ENCODE measurements around the gene CERS3.
"Not testable (repeated sequence)": the region's sequence is repeated elsewhere in the genome, so short reads cannot be mapped to it uniquely, and the experiment has no call there.

Gene CERS3

GRCh38 chr15:100464888-100465287 lies 63.9 kb downstream of the CERS3 start:
- DNase-seq (ENCODE audit: low spot score), result no peak

GRCh38 chr15:100464256-100464655 lies 64.5 kb downstream of the CERS3 start:
- no peak for DNase-seq (ENCODE audit: low spot score)

GRCh38 chr15:100463515-100463914 lies 65.2 kb downstream of the CERS3 start:
- DNase-seq (ENCODE audit: low spot score), result no peak

- no peak for DNase-seq (ENCODE audit: low spot score)
Measured at GRCh38 chr15:100461049-100461448, 67.7 kb downstream of the CERS3 start.

- DNase-seq (ENCODE audit: low spot score), result no peak
Measured at GRCh38 chr15:100457201-100457600, 71.5 kb downstream of the CERS3 start.

GRCh38 chr15:100454148-100454547 lies 74.6 kb downstream of the CERS3 start:
- no peak for DNase-seq (ENCODE audit: low spot score)

- no peak for DNase-seq (ENCODE audit: low spot score)
Measured at GRCh38 chr15:100448481-100448880, 80.3 kb downstream of the CERS3 start.

- not testable (repeated sequence) for DNase-seq (ENCODE audit: low spot score)
Measured at GRCh38 chr15:100441063-100441462, 87.7 kb downstream of the CERS3 start.

GRCh38 chr15:100439514-100439913 lies 89.2 kb downstream of the CERS3 start:
- no peak for DNase-seq (ENCODE audit: low spot score)

- no peak for DNase-seq (ENCODE audit: low spot score)
Measured at GRCh38 chr15:100438570-100438969, 90.2 kb downstream of the CERS3 start.

GRCh38 chr15:100437261-100437660 lies 91.5 kb downstream of the CERS3 start:
- DNase-seq (ENCODE audit: low spot score), result no peak

GRCh38 chr15:100434561-100434960 lies 94.2 kb downstream of the CERS3 start:
- no peak for DNase-seq (ENCODE audit: low spot score)

- DNase-seq (ENCODE audit: low spot score), result no peak
Measured at GRCh38 chr15:100434038-100434437, 94.7 kb downstream of the CERS3 start.

GRCh38 chr15:100433304-100433703 lies 95.4 kb downstream of the CERS3 start:
- no peak for DNase-seq (ENCODE audit: low spot score)

- DNase-seq (ENCODE audit: low spot score), result no peak
Measured at GRCh38 chr15:100430411-100430810, 98.3 kb downstream of the CERS3 start.

- no peak for DNase-seq (ENCODE audit: low spot score)
Measured at GRCh38 chr15:100429116-100429728, 99.5 kb downstream of the CERS3 start.

GRCh38 chr15:100426937-100427336 lies 101.8 kb downstream of the CERS3 start:
- DNase-seq (ENCODE audit: low spot score), result no peak

- DNase-seq (ENCODE audit: low spot score), result no peak
Measured at GRCh38 chr15:100405179-100405578, 123.6 kb downstream of the CERS3 start.

- no peak for DNase-seq (ENCODE audit: low spot score)
Measured at GRCh38 chr15:100400996-100401395, 127.8 kb downstream of the CERS3 start.

GRCh38 chr15:100394736-100395440 lies 133.9 kb downstream of the CERS3 start:
- DNase-seq (ENCODE audit: low spot score), result no peak

- DNase-seq (ENCODE audit: low spot score), result no peak
Measured at GRCh38 chr15:100393008-100393407, 135.7 kb downstream of the CERS3 start.

- no peak for DNase-seq (ENCODE audit: low spot score)
Measured at GRCh38 chr15:100385300-100386050, 143.3 kb downstream of the CERS3 start.

- DNase-seq (ENCODE audit: low spot score), result no peak
Measured at GRCh38 chr15:100384108-100384410, 144.7 kb downstream of the CERS3 start.

All from SW480 (cell line).